HuH-7.5 (cell line): ENCODE results near the gene LPAR5.
A peak's percentile ranks its signal among the peaks of the same experiment; 100 is the strongest.

Source experiments
- DNase-seq: peaks from one replicate; pipeline ENCODE4 v3.0.0; 2011; ENCODE audit warnings: low spot score

LPAR5 gene

DNA sequence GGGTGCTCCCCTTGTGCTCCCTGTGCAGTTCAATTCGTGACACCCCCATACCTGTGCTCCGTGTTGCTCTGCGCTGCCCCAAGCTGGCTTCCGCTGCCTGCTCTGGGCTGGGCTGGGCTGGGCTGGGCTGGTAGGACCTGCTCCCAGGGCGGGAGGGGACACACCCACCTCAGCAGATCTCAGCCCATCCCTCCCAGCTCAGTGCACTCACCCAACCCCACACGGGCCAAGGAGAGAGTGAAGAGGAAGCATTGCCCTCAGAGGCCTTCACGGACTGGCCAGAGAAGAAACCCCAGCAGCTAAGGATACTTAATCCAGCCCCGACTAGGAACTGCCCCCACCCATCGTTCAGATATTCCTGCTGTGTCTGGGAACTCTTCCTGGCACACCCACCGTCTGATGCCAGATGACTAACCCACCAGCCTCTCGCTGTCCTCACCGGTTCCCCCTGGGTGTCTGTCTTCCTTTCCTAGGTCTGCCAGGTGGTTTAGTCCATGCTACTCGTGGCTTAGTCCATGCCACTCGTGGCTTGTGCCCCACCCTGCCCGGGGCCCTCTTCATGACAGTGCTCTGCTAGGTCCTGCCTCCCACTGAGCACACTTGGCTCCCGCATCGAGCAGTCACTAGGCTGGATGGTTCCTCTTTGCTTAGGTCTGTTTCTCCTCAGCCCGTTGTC lies at the start of gene LPAR5:
LPAR5 (minus strand) TSS at position 104 of the 676 bp plus-strand sequence. CDS start 14,711 bp downstream, outside the sequence.
- no peak for DNase-seq

DNA sequence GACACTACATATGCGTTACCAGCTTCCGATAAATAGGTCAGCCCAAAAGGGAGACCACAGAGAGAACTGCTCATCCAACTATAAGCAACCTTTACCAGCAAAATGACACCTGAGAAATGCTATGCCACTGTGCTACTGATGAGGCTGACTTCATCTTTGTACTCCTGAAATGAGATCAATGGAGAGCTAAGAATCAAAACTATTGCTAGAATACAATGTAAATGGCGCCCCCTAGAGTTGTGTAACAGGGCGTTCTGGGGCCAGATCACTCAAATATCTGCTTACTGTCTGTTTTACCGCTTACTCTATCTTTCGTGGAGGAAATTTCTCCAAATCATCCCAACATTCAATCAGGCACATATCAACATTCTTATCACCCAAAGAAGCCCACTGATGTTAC lies 48.9 kb upstream of the LPAR5 start:
- DNase-seq, result no peak

DNA sequence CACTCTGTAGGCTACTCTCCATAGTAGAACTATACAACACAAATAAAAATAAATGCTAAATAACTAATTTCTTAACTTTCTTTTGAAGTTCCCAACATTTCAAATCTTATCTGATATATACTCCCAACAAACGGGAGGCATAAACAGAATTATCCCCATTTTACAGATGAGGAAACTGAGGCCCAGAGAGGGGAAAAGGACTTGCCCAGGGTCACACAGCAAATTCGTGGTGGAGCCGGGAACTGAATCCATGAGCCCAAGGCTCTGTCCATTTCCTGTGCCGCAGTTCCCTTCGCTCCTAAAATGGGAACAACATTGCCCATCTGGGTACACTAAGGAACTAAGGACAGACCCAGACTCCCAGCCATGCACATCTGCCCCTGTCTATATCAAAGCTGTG lies 41.2 kb upstream of the LPAR5 start:
- no peak for DNase-seq

DNA sequence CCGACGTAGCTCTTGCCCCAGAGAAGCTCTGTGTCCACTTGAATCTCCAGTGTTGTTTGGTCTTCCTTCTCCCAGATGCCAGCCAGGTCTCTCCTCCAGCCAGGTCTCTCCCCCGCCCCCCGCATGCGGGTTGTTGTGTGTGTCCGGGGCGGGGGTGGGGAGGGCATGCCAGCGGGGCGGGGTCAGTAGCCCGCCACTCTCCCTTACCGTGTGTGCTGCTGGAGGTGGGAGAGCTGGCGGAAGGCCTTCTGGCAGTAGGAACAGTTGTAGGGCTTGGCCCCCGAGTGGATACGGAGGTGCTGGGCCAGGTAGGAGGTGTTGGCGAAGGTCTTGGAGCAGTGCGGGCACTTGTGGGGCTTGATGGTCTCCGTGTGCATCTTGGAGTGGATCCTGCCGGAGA lies 36.4 kb upstream of the LPAR5 start:
- no peak for DNase-seq

DNA sequence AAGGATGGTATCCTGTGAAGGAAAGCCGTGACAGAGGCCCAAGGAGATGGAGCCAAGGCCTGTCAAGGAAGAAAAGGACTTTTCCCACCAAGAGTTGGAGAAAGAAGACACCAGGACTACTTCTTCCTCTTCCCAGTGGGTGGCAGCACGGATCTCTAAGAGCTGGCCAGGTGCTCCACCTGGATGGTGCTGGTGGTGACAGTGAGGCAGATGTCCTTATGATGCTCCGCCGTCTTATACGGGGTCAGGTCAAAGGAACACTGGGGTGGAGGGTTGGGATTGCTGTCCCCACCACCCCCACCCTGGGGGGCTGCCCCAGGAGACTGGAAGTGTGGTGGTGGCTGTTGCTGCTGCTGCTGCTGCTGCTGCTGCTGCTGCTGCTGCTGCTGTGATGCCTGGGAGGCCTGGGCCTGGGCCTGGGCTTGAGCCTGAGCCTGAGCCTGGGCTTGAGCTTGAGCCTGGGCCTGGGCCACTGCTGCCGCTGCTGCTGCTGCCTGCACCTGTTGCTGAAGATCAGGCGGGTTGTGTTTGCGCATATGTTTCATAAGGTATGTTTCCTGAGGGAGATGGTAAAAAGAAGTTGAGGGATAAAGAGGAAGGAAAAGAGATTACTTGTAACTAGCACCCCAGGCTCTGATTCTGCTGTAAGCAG lies 31.9 kb upstream of the LPAR5 start:
- no peak for DNase-seq

DNA sequence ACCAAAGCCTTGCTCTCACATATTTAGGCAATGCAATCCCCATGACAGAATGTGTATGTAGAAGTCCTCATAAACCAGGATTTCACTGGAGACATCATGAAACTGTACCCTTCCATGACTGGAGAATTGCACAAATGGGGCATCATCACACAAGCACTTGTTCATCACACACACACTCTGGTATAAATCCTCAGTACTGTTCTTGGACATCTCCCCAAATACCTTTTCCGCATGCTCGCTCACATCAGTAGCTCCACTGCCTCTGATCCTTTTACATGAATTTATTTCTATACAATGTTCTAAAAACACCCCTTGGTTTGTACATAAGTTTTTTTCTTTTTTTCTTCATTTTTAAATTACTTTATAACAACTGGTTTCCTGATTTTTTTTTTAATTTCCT lies 30.5 kb upstream of the LPAR5 start:
- no peak for DNase-seq

DNA sequence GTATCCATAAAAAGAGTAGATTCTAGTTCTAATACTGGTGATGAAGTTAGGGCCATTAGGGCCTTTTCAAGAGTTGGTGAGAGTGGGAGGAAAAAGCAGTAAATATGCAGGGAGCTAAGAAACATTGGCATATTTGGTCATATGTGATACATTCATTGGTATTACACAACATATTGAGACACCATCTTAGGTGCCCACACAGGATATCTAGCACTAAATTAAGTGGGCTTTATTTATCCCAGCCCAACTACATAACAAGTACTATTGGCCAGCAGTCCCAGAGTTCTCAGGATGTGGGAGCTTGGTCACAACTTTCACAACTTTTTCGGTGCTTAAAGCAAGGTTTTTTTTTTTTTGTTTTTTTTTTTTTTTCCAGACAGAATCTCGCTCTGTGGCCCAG lies 29.1 kb upstream of the LPAR5 start:
- DNase-seq, result no peak

DNA sequence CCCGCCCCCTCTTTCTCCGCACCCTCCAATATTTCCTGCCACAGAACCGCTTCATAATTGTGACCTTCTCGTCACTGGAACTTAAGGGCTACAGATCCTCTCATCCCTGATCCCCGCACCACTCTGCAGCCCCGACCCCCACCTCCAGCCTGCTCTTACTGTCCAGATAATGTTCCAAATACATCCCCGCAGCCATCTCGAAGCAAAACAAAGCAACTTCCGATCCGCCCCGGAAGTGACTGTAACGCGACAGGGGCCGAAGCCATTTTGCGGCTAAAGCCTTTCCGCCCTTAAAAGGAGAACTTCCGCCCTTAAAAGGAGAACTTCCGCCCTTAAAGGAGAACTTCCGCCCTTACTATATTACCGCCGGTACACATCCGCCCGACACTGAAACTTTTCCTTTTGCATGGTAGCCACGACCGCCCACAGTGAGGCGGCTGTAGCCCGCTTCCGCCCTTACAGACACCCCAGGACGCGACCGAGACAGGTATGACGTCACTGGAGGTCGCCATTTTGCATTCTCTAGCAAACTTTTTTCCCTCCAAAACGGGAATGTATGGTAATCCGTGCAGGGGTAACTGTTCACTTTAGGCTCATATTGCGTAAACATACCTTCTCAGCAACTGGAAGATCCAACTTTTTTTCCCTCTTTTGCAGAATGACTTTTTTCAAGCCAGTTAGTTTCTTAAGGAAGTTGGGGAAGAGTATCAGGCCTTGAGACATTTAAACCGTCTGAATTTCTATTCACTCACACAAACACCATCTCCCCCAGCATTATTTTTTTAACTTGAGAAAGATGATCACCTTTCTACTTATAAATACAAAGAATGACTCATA lies 27.4 kb upstream of the LPAR5 start, which contains the start of gene ING4:
ING4 (minus strand) TSS at position 214 of the 837 bp plus-strand sequence; CDS start at position 196, 18 bp downstream.
- DNase-seq, result peak; percentile 95

DNA sequence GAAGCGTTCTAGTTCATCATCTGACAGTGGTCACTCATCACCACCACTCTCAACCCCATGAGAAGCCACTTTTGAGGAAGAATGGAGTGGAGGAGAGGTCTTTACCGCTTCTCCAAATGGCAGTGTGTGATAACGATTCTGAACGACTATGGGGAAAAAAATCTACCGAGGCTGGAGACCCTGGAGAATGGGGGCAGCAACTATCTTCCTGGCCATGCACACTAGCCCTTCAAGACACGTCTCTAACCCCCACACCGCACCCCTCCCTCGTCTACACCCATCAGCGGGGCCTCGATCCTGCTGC lies 26.8 kb upstream of the LPAR5 start:
- peak; percentile 75 for DNase-seq

DNA sequence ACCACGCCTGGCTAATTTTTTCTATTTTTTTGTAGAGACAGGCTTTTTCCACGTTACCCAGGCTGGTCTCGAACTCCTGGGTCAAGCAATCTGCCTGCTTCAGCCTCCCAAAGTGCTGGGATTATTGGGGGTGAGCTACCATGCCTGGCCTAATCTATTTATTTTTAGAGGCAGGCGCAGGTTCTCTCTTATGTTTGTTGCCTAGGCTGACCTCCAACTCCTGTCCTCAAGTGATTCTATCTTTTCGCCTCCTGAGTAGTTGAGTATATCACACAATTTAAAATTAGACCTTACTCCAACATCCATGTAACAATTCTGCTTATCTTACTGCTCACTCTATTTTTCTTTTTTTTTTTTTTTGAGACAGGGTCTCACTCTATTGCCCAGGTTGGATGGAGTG lies 18.2 kb upstream of the LPAR5 start:
- DNase-seq, result no peak

DNA sequence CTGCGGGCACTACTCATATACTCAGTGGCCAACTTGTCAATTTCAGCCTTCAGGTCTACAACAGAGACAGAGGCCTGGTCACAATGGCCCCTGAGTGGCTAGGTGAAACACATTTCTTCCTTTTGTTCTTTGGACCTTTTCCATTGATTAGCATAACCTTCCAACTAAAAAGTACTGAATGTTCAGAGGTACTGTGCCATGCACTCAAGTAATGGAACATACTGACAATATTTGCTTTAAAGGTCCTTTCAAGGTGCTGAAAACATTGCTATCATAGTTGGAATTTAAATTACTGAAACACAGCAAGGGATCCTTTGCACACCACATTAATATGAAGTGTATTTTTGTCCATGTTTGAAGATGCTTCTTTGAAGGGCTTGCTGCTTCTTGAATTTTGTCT lies 17.6 kb upstream of the LPAR5 start:
- DNase-seq, result no peak

DNA sequence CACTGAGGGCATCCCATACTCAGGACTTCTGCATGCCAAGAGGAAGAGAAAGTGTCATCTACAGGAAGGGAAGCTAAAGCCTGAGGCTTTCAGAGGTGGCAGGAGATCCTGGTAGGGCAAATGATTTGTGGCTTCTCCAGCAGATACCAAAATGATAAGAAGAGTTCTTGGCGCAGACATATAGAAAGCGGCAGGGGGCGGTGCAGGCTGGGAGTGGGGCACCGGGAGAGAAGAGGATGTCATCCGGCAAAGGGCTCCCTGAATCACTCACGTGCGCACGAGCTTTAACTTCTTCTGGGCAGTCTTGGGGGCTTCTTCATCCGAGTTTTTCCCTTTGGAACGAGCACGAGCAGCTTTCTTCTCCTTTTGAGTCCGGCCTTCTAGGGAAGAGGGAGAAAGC lies 16.6 kb upstream of the LPAR5 start:
- DNase-seq, result no peak

DNA sequence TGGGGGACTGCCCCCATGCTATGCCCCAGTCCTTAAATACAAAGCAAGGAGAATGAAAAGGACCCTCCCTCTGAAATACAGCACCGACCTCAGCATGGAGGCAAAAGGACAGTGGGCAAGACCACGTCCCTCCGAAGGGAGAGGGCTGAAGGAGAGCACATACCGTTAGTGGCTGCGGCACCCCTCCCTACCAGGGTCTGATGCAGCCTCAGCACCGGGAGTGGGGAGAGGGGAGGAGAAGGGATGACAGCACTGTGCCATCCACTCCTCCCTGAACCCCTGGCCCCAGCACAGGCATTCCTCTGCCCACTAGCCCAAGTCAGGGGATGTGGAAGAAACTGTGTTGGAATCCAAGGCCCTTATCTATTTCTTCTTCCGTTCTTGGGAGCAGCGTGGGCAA lies 15.1 kb upstream of the LPAR5 start:
- DNase-seq, result no peak

DNA sequence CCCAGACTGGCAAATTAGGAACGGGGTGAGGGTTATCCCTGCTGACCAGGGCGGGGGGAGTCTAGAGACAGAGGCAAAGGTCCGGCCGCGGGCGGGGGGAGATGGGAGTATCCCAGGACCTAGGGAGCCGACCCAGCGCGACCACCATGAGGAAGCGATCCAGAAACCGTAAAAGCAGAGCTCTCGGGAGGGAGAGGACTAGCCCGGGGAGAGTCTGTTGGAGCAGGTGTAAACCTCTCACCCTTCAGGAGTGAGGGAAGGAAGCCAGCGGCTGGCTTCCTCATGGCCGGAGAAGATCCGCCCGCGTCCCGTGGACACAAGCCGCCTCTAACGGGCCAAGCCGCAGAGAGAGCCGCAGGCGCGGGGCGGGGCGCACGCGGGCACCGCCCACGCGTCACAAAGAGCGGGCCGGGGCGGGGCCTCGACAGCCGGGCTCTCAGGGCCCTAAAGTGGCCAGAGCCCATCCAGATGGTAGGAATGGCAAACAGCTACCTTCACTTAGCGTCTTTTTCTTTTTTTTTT lies 11.4 kb upstream of the LPAR5 start, which contains the start of gene ACRBP:
ACRBP (minus strand) TSS at position 350 of the 522 bp plus-strand sequence; CDS start at position 284, 66 bp downstream.
- DNase-seq, result no peak

DNA sequence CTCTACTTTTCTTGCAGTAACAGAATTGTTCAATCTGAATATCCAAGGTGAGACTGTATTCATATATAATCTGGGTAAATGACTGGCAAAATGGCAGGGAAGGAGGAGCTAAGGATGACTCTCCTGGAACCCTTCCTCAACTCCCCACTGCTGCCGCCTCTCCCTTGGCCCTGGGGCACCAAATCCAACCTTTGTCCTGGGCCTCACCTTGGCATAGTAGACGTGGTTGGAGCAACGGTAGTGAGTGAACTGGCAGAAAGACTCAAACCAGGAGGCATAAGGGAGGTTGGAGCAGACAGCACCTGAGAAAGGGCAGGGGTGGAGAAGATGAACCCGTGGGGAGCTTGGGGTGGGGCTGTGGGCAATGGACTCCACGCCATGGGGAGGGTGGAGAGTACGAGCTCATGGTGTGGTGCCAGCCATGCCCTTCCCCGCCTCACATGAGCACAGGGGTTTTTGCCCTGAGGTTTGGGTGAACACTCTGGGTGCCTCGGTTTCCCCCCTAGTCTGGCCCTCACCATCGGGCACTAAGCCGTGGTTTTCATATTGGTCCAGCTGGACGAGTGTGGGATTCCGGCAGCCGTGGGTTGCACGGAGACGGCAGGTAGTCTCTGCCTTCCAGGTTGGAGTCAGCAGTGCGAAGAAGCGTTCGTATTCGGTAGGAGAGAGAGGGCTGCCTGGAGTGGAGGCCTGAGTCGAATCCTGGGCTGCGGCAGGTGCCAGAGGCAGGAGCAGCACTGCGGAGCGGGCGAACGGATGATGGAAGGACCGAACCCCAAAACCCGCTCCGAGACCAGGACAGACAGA lies 10.7 kb upstream of the LPAR5 start:
- no peak for DNase-seq

DNA sequence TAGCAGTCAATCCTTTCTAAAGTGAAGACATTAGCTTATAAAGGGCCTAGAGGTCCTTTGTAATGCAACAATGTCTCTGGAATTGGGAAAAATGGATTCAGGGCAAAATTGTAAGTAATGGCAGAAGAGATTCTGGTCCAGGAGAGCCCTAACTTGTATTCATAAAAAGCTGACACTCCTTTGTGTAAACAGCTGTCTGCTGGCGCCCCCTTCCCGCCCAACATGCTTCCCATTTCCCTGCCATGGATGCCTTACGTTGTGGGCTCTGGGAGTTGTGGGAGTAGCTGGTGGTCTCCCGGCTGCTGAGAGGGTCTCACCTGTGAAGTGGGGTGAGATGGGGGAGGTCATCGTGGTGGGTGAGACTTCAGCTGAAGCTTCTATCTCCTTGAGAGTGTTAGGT lies 9.1 kb upstream of the LPAR5 start:
- DNase-seq, result no peak

DNA sequence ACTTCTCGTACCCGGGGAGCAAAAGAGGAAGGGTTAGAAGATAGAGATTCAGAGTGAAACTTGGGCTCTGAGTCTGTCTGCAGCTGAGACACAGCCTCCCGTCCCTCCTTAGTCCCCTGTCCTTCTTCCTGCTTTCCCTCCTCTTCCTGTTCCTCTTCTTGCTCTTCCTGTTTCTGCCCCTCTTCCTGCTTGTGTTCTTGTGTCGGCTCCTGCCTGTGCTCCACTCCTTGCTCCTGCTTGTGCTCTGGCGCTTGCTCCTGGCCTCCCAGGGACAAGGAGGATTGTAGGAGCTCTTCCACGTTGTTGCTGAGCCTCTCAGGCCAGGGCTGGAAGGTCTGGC lies 8.5 kb upstream of the LPAR5 start:
- no peak for DNase-seq

DNA sequence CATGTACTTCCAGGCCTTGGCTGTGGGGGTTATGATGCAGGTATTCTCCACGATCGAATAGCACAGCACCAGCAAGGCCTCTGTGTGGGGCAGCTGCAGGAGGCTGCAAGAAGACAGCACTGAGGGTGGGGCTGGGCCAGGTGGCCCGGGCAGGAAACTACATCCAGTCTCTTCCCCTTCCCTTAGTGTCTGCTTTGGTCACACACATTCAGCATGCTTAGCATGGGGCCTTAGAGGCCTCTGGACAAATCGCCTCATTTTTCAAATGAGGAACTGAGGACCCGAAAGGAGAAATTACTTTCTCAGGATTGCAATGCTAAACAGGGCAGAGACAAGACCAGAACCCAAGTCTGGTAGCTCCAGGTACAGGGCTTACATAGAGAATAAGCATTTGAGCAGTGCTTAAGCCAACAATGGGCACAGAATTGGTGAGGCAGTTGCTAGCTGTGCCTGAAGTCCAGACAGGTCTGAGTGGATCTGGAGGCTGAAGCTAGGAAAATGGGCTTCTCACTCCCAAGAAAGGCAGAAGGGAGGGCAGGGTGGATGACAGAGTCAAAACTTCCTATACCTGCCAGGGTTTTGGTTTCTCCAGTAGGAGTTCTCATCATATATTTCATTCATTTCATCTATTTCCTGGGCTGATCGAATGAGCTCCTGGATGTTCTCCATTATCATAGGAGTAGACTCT lies 8.0 kb upstream of the LPAR5 start:
- DNase-seq, result no peak

DNA sequence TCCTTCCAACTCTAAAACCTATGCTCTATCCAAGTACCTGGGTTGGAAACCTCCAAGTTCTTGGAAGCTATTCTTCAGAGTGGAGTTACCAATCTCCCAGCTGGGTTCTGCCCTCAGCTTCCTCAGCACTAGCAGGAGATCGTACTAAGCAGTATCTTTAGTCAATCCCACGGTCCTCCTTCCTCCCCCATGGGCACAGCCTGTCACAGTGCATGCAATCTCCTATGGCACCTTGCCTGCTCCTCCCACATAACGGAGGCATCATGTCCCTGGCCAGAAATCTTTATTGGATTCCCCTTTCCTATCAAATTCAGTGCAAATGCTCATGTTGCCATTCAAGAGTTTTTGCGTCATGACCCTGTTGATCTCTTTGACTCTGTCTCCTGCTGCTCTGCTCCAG lies 5.4 kb upstream of the LPAR5 start:
- no peak for DNase-seq

DNA sequence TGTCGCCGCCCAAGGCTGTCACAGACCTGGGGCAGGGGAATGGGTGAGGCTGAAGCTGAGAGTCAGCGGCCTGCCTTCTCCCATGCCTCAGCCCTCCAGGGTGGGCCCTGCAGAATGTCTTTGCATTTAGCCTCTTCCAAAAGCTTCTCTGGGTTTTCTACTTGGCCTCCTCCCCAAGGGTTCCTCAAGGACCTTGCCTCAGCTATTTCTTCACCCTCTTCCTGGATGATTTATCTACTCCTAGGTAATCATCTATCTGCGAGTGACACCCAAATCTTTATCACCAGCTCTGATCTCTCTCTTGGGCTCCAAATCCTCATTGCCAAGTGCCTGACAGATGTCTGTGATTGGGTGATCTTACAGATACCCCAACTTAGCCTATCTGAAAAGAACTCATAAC lies 4.7 kb upstream of the LPAR5 start:
- no peak for DNase-seq

DNA sequence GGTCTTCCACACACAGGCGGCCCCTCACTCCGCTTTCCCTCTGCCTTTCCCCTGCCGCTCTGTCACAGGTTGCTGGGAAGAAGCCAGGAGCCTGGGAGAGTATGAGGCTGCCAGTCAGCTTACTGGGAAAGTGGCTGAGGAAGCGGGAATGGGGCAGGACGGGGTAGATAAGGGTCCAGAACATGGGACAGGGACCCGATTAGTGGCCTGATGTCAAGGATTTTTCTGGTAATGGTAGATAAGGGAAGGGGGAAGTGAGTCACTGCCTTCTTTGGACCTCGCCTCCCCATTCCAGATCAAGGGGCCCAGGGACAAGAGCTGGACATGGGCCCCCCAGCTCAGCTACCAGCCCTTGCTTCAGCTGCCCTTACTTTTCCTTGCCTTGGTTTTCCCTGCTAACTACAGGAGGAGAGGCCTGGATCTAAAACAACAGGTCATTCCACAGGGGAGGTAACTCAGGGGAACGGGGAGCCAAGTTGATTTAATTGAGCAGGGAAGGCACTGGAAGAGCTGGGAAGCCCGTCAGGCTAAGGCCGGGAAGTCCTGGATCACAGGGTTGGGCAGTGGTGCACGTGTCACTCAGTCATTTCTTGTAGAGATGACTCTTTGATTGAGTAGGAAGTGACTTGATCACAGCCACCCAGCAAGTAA lies 3.5 kb upstream of the LPAR5 start:
- no peak for DNase-seq
